PC-9 (cell line): ENCODE results near the gene LRRC4C. TPM values are rescaled to one million over a fixed set of nuclear protein-coding genes. Genes with fewer than 3 reads are reported as not detected.

Experiments used
- BruUV-seq: library from RNA; stranded (reverse); fragments of 400-500 nt; replicated peaks from 2 replicates; lab custom pipeline; 2021; lab: Mats Ljungman, UMichigan
- CTCF ChIA-PET: fragments of 300-600 bp; sonication (Branson Sonifier 250); formaldehyde crosslinking; loops from one replicate; lab custom pipeline; 2022; ENCODE audit warnings: antibody characterized with exemption; lab: Charles Lee
- POLR2A ChIA-PET: fragments of 300-600 bp; sonication (Branson Sonifier 250); formaldehyde crosslinking; loops from one replicate; lab custom pipeline; 2022; ENCODE audit warnings: antibody characterized with exemption; ENCODE audit not compliant: unreplicated experiment; lab: Charles Lee
- DNase-seq, 2 experiments: peaks; one replicate each; pipeline versions ENCODE4 v3.0.0 to v3.0.0-alpha.2; 2015 to 2022; ENCODE audit warnings: mixed read lengths in 1 of 2
- H2AFZ ChIP-seq: fragments of 200-600 bp; sonication (generic); 2 replicates; pipeline ENCODE4 v1.8.1; 2017; ENCODE audit warnings: antibody characterized with exemption
- H3F3A ChIP-seq: fragments of 200-600 bp; sonication (generic); 2 replicates; pipeline ENCODE4 v1.8.1; 2017; ENCODE audit warnings: antibody characterized with exemption, mild to moderate bottlenecking, low read depth; ENCODE audit not compliant: insufficient read depth
- H3K27ac ChIP-seq: fragments of 200-600 bp; sonication (generic); 2 replicates; pipeline ENCODE4 v1.6.1; 2016; ENCODE audit warnings: mixed run types
- H3K27me3 ChIP-seq: fragments of 200-600 bp; sonication (generic); 2 replicates; pipeline ENCODE4 v1.6.1; 2016; ENCODE audit warnings: low read depth, mixed run types; ENCODE audit not compliant: insufficient read depth
- H3K36me3 ChIP-seq: fragments of 200-600 bp; sonication (generic); 2 replicates; pipeline ENCODE4 v1.6.1; 2016; ENCODE audit warnings: low read depth, mixed run types
- H3K4me1 ChIP-seq: fragments of 200-600 bp; sonication (generic); replicated peaks from 2 replicates; pipeline ENCODE4 v1.6.1; 2016; ENCODE audit warnings: mixed run types; ENCODE audit not compliant: insufficient read depth
- H3K4me2 ChIP-seq: fragments of 200-600 bp; sonication (generic); 2 replicates; pipeline ENCODE4 v1.6.1; 2017; ENCODE audit warnings: mixed run types
- H3K4me3 ChIP-seq: fragments of 200-600 bp; sonication (generic); 2 replicates; pipeline ENCODE4 v1.6.1; 2016; ENCODE audit warnings: mixed run types
- H3K79me2 ChIP-seq: fragments of 200-600 bp; sonication (generic); 2 replicates; pipeline ENCODE4 v1.6.1; 2017; ENCODE audit warnings: low read depth, mixed run types
- H3K9me2 ChIP-seq: fragments of 200-600 bp; sonication (generic); 2 replicates; pipeline ENCODE4 v1.8.1; 2017; ENCODE audit warnings: mild to moderate bottlenecking; ENCODE audit not compliant: insufficient read depth
- H3K9me3 ChIP-seq: fragments of 200-600 bp; sonication (generic); 2 replicates; pipeline ENCODE4 v1.8.1; 2016; ENCODE audit warnings: low read depth; ENCODE audit not compliant: insufficient read depth
- H4K20me1 ChIP-seq: fragments of 200-600 bp; sonication (generic); 2 replicates; pipeline ENCODE4 v1.8.1; 2017; ENCODE audit not compliant: insufficient read depth
- EZH2 ChIP-seq: fragments of 200-600 bp; sonication (generic); IDR thresholded peaks from 2 replicates; pipeline ENCODE4 v1.8.0; 2017; ENCODE audit warnings: antibody characterized with exemption, low read depth
- intact Hi-C: fragments of 100-400 bp; cut with micrococcal nuclease; formaldehyde crosslinking; loops from one replicate; pipeline ENCODE4 v1.10.0; 2022; ENCODE audit not compliant: unreplicated experiment
- total RNA-seq: library from RNA; stranded (reverse); gene quantifications from 2 replicates; pipeline ENCODE4 v1.2.3, GENCODE V29; 2021
- TF ChIP-seq, protein P1 (sequence below): fragments of 200-600 bp; sonication (generic); conservative IDR thresholded peaks from 2 replicates; pipeline ENCODE4 v1.6.1; 2017; ENCODE audit warnings: mixed run types, antibody characterized with exemption, mild to moderate bottlenecking, moderate library complexity

Gene LRRC4C
- total RNA-seq, 1 experiment from 2014 or later: not detected

DNA sequence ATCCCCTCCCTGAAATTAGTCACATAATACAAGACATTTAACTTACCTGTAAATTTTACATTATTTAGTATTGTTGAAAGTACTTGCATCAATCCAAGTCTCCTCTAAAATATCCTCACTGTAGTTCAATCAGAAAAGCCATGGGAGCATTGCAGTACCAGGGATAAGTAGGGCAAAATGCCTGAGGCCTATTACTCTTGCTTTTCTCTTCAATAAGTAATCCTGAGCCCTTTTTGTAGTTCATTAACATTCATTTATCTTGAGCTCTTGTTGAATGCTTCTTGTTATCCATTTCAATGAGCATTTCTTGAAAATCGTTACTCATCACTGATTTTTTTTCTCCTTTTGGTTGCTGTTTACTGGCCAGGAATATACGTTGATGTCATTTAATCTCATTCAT is 414.7 kb downstream of the LRRC4C start:
- POLR2A ChIA-PET: no interaction called here
- no TSS peak for BruUV-seq

DNA sequence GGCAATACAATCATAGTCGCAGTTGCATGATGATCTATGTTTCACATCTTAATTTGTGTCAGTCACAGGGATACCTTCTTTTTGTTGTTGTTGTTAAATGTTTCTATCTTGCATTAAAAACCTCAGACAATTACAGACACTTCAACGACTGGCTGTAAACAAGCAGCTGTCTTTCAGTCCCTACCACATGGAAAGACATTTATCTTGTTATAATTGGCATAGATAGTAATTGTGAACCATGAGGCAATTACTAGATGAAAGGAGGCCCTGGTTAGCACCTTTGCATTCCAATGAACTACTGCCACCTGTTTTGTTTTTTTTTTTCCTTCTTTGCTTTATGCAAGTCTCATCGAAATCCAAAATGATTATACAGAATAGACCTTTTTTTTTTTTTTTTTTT is 416.8 kb downstream of the LRRC4C start:
- TF ChIP-seq, protein P1, sequence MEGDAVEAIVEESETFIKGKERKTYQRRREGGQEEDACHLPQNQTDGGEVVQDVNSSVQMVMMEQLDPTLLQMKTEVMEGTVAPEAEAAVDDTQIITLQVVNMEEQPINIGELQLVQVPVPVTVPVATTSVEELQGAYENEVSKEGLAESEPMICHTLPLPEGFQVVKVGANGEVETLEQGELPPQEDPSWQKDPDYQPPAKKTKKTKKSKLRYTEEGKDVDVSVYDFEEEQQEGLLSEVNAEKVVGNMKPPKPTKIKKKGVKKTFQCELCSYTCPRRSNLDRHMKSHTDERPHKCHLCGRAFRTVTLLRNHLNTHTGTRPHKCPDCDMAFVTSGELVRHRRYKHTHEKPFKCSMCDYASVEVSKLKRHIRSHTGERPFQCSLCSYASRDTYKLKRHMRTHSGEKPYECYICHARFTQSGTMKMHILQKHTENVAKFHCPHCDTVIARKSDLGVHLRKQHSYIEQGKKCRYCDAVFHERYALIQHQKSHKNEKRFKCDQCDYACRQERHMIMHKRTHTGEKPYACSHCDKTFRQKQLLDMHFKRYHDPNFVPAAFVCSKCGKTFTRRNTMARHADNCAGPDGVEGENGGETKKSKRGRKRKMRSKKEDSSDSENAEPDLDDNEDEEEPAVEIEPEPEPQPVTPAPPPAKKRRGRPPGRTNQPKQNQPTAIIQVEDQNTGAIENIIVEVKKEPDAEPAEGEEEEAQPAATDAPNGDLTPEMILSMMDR: no peak
- TF ChIP-seq EZH2: no peak
- Histone ChIP-seq H3K9me3 (no peaks in the 10 kb centered on the region), H3K27me3 (no peaks in the 10 kb centered on the region), H3K27ac (no peak overlapping the region), H3F3A (no peaks in the 10 kb centered on the region), H3K36me3 (no peaks in the 10 kb centered on the region), H3K79me2 (no peaks in the 10 kb centered on the region), H3K4me3 (no peak overlapping the region), H3K4me1 (no peaks in the 10 kb centered on the region), H3K9me2 (no peaks in the 10 kb centered on the region), H2AFZ (no peak overlapping the region), H3K4me2 (no peak overlapping the region), H4K20me1 (no peaks in the 10 kb centered on the region)
- DNase-seq: no peak
- CTCF ChIA-PET: no interaction called here
- POLR2A ChIA-PET: no interaction called here
- intact Hi-C loops: no loop called here
- BruUV-seq: no TSS peak

More for the DNA sequence above, 414.7 kb downstream of the LRRC4C start:
- no peaks in the 10 kb centered on the region for H3K4me1 ChIP-seq
- H3K4me2 ChIP-seq: no peak overlapping the region
- no peaks in the 10 kb centered on the region for H3K79me2 ChIP-seq
- H2AFZ ChIP-seq: no peak overlapping the region
- no peaks in the 10 kb centered on the region for H3K27me3 ChIP-seq
- H3K27ac ChIP-seq: no peak overlapping the region
- intact Hi-C loops: no loop called here
- no peaks in the 10 kb centered on the region for H4K20me1 ChIP-seq
- no peaks in the 10 kb centered on the region for H3K9me3 ChIP-seq
- H3K4me3 ChIP-seq: no peak overlapping the region
- no peak for DNase-seq
- CTCF ChIA-PET: no interaction called here
- no peaks in the 10 kb centered on the region for H3K36me3 ChIP-seq
- H3F3A ChIP-seq: no peaks in the 10 kb centered on the region
- TF ChIP-seq, protein P1: no peak
- TF ChIP-seq EZH2: no peak
- H3K9me2 ChIP-seq: no peaks in the 10 kb centered on the region

DNA sequence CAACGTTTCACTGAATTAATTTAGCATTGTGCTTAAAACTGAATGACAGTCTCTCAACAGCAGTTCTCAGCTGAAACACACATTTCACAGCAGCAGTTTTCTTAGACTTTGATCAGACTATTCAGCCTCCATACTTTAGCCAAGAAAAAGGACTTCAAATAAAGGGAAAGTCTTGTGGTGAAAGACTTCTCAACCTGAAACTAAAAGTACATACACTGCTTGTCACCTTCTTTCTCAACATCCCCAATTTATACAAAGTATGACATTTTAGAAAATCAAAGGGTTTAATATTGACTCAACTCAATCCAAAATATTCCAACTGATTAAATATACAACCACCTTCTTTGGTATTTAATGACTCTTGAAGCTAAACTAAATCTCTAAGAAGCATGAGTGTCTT is 419.0 kb downstream of the LRRC4C start:
- no peaks in the 10 kb centered on the region for H3K36me3 ChIP-seq
- no peak for DNase-seq
- H3F3A ChIP-seq: no peaks in the 10 kb centered on the region
- BruUV-seq: no TSS peak
- no peaks in the 10 kb centered on the region for H4K20me1 ChIP-seq
- H3K9me2 ChIP-seq: no peaks in the 10 kb centered on the region
- no peaks in the 10 kb centered on the region for H3K9me3 ChIP-seq
- POLR2A ChIA-PET: interaction anchor here (0.5 kb wide), 1 partner anchor 28 kb away, joined by 6 read pairs; no protein-coding TSS in a partner anchor
- no peak overlapping the region for H2AFZ ChIP-seq
- intact Hi-C loops: no loop called here
- H3K4me1 ChIP-seq: no peaks in the 10 kb centered on the region
- H3K79me2 ChIP-seq: no peaks in the 10 kb centered on the region
- H3K4me2 ChIP-seq: no peak overlapping the region
- TF ChIP-seq EZH2: no peak
- TF ChIP-seq, protein P1: no peak
- H3K4me3 ChIP-seq: no peak overlapping the region
- H3K27me3 ChIP-seq: no peaks in the 10 kb centered on the region
- H3K27ac ChIP-seq: no peak overlapping the region
- CTCF ChIA-PET: no interaction called here
